ENCODE measurements around the gene ARSG. TPM values are rescaled to one million over a fixed set of nuclear protein-coding genes. Genes with fewer than 3 reads are reported as not detected.

ARSG gene
- total and polyA plus RNA-seq, 2 of the 13 experiments (the other 11 are each of a cell fraction or from before 2014, with no cell fraction given), result 3.7 to 15.2 TPM

DNA sequence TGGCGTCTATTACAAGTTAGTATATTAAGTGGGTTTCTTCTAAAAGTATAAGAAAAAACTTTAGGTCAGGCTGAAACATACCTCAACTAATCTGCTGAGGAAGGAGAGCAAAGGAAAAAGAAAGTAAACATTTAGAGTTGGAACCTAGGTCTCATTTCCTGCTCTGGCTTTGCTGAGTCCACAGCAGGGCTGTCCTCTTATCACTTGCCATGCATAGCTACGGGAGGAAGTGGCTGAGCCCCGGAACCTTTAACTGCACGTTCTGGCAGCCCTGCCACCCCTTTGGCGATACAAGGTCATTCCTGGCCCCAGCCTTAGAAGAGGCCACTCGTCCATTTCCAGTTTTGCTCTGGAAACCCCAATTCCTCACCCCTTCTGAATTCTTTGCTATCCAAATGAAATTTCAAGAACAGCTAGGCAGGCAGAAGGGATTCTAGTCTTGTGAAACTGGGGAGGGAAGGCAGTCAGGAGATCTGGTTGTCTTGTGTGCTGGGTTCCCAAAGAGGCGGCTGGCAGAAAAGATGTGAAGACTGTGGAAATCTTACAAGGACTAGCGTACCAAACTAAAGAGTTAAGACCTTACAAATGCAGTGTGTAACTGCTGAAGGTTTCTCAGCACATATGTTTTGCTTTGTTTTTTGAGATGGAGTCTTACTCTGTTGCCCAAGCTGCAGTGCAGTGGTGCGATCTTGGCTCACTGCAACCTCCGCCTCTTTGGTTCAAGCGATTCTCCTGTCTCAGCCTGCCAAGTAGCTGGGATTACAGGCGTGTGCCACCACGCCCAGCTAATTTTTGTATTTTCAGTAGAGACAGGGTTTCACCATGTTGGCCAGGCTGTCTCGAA, 146.9 kb downstream of the ARSG start (continued):
- TF ChIP-seq, protein P1, sequence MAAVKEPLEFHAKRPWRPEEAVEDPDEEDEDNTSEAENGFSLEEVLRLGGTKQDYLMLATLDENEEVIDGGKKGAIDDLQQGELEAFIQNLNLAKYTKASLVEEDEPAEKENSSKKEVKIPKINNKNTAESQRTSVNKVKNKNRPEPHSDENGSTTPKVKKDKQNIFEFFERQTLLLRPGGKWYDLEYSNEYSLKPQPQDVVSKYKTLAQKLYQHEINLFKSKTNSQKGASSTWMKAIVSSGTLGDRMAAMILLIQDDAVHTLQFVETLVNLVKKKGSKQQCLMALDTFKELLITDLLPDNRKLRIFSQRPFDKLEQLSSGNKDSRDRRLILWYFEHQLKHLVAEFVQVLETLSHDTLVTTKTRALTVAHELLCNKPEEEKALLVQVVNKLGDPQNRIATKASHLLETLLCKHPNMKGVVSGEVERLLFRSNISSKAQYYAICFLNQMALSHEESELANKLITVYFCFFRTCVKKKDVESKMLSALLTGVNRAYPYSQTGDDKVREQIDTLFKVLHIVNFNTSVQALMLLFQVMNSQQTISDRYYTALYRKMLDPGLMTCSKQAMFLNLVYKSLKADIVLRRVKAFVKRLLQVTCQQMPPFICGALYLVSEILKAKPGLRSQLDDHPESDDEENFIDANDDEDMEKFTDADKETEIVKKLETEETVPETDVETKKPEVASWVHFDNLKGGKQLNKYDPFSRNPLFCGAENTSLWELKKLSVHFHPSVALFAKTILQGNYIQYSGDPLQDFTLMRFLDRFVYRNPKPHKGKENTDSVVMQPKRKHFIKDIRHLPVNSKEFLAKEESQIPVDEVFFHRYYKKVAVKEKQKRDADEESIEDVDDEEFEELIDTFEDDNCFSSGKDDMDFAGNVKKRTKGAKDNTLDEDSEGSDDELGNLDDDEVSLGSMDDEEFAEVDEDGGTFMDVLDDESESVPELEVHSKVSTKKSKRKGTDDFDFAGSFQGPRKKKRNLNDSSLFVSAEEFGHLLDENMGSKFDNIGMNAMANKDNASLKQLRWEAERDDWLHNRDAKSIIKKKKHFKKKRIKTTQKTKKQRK (IDR thresholded peaks at IDR 0.05; ENCODE audit: low read length), result no peak
- no peak for TF ChIP-seq CC2D1A (CRISPR knock-in tag; IDR thresholded peaks at IDR 0.05)
- TF ChIP-seq ATAD3A (CRISPR knock-in tag; IDR thresholded peaks at IDR 0.05), result no peak
- TF ChIP-seq, protein P2, sequence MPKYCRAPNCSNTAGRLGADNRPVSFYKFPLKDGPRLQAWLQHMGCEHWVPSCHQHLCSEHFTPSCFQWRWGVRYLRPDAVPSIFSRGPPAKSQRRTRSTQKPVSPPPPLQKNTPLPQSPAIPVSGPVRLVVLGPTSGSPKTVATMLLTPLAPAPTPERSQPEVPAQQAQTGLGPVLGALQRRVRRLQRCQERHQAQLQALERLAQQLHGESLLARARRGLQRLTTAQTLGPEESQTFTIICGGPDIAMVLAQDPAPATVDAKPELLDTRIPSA (CRISPR knock-in tag; IDR thresholded peaks at IDR 0.05; ENCODE audit: borderline replicate concordance), result 0 out of 2 replicates have a peak, but pooled peaks have one; percentile 38
- no peak for TF ChIP-seq ZNF20 (CRISPR knock-in tag; IDR thresholded peaks at IDR 0.05)
- no peak for TF ChIP-seq ZNF589 (CRISPR knock-in tag; conservative IDR thresholded peaks at IDR 0.05)
- TF ChIP-seq ZNF749 (CRISPR knock-in tag; IDR thresholded peaks at IDR 0.05; ENCODE audit: borderline replicate concordance), result no peak
- no peak for TF ChIP-seq PCBP1 (IDR thresholded peaks at IDR 0.05; ENCODE audit: borderline replicate concordance, low read depth, low read length)
- TF ChIP-seq CREB1 (IDR thresholded peaks at IDR 0.05), result no peak
- no peak for TF ChIP-seq CREB1 (CRISPR knock-in tag; IDR thresholded peaks at IDR 0.05)
- peak; percentile 38; the same call in 1 of the 2 replicates for TF ChIP-seq TSC22D2 (CRISPR knock-in tag; IDR thresholded peaks at IDR 0.05; ENCODE audit: borderline replicate concordance)
- TF ChIP-seq RBAK (CRISPR knock-in tag; IDR thresholded peaks at IDR 0.05), result no peak
- TF ChIP-seq, protein P3, sequence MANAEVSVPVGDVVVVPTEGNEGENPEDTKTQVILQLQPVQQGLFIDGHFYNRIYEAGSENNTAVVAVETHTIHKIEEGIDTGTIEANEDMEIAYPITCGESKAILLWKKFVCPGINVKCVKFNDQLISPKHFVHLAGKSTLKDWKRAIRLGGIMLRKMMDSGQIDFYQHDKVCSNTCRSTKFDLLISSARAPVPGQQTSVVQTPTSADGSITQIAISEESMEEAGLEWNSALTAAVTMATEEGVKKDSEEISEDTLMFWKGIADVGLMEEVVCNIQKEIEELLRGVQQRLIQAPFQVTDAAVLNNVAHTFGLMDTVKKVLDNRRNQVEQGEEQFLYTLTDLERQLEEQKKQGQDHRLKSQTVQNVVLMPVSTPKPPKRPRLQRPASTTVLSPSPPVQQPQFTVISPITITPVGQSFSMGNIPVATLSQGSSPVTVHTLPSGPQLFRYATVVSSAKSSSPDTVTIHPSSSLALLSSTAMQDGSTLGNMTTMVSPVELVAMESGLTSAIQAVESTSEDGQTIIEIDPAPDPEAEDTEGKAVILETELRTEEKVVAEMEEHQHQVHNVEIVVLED (CRISPR knock-in tag; IDR thresholded peaks at IDR 0.05; ENCODE audit: borderline replicate concordance), result no peak
- TF ChIP-seq ZNF326 (CRISPR knock-in tag; IDR thresholded peaks at IDR 0.05; ENCODE audit: borderline replicate concordance), result no peak
- TF ChIP-seq ZNF263 (CRISPR knock-in tag; IDR thresholded peaks at IDR 0.05), result peak; percentile 71; the same call in 1 of the 2 replicates
- no peak for TF ChIP-seq ZNF891 (CRISPR knock-in tag; IDR thresholded peaks at IDR 0.05)
- TF ChIP-seq MEIS2 (CRISPR knock-in tag; IDR thresholded peaks at IDR 0.05), result peak; percentile 87
- TF ChIP-seq ZNF441 (CRISPR knock-in tag; IDR thresholded peaks at IDR 0.05; ENCODE audit: borderline replicate concordance), result 0 out of 2 replicates have a peak, but pooled peaks have one; percentile 18
- TF ChIP-seq ZNF629 (CRISPR knock-in tag; conservative IDR thresholded peaks at IDR 0.05), result no peak
- TF ChIP-seq NR2F6 (IDR thresholded peaks at IDR 0.05), result no peak; the same call in 1 of the 2 replicates
- TF ChIP-seq NR2F6 (CRISPR knock-in tag; IDR thresholded peaks at IDR 0.05), result peak; percentile 59
- TF ChIP-seq SOX5 (CRISPR knock-in tag; IDR thresholded peaks at IDR 0.05; ENCODE audit: borderline replicate concordance), result peak; percentile 34; the same call in 1 of the 2 replicates
- no peak for TF ChIP-seq DNMT1 (CRISPR knock-in tag; IDR thresholded peaks at IDR 0.05)
- 0 out of 2 replicates have a peak, but pooled peaks have one; percentile 62 for TF ChIP-seq ZBTB20 (CRISPR knock-in tag; IDR thresholded peaks at IDR 0.05; ENCODE audit: borderline replicate concordance, low read depth)
- TF ChIP-seq SMYD3 (CRISPR knock-in tag; IDR thresholded peaks at IDR 0.05), result no peak
- TF ChIP-seq HNRNPK (IDR thresholded peaks at IDR 0.05; ENCODE audit: low read depth, low read length, poor library complexity, severe bottlenecking), result no peak
